SH-SY5Y (cell line): ENCODE measurements around the gene SUOX.

Experiments
- GATA2 ChIP-seq: IDR thresholded peaks from 2 replicates; pipeline ENCODE4 v1.6.1; 2011; ENCODE audit warnings: mild to moderate bottlenecking, low read depth, low read length
- GATA3 ChIP-seq: IDR thresholded peaks from 2 replicates; pipeline ENCODE4 v1.6.1; 2011; ENCODE audit warnings: low read depth, mild to moderate bottlenecking, low read length, moderate library complexity

- TF ChIP-seq GATA2 (no peak), GATA3 (no peak)
Measured at GRCh38 chr12:56018356-56018755, 21.3 kb downstream of the SUOX start.
